LNCaP clone FGC (cell line): Measurements from ENCODE around the gene NAP1L4.
A peak's percentile ranks its signal among the peaks of the same experiment; 100 is the strongest.

Experiments
- DNase-seq: peaks from one replicate; pipeline ENCODE4 v3.0.0-alpha.2; 2011; ENCODE audit warnings: low read depth
- H3K4me3 ChIP-seq: 2 replicates; pipeline ENCODE4 v1.5.1; 2011; ENCODE audit warnings: mild to moderate bottlenecking, low read depth, low read length, control low read depth
- CTCF ChIP-seq: IDR thresholded peaks from 2 replicates; pipeline ENCODE4 v1.5.1; 2012; ENCODE audit warnings: mild to moderate bottlenecking; ENCODE audit not compliant: control insufficient read depth, insufficient read depth; ENCODE audit errors: extremely low read depth

Gene NAP1L4

GRCh38 chr11:3030289-3031070 is 38.4 kb upstream of the NAP1L4 start:
- no peak overlapping the region for H3K4me3 ChIP-seq
- TF ChIP-seq CTCF: no peak
- DNase-seq: no peak

GRCh38 chr11:3028813-3029212 is 36.7 kb upstream of the NAP1L4 start:
- no peak for DNase-seq
- TF ChIP-seq CTCF: no peak
- no peak overlapping the region for H3K4me3 ChIP-seq

GRCh38 chr11:3026803-3027202 is 34.7 kb upstream of the NAP1L4 start:
- no peak for TF ChIP-seq CTCF
- no peak overlapping the region for H3K4me3 ChIP-seq
- no peak for DNase-seq

GRCh38 chr11:3022982-3023381 is 30.9 kb upstream of the NAP1L4 start:
- no peak overlapping the region for H3K4me3 ChIP-seq
- no peak for TF ChIP-seq CTCF
- no peak for DNase-seq

- TF ChIP-seq CTCF: no peak
- DNase-seq: no peak
- no peak overlapping the region for H3K4me3 ChIP-seq
Observed at GRCh38 chr11:3022300-3022967, 30.3 kb upstream of the NAP1L4 start.

- peak; percentile 74 for TF ChIP-seq CTCF
- H3K4me3 ChIP-seq: no peak overlapping the region
- no peak for DNase-seq
Observed at GRCh38 chr11:3021125-3021524, 29.0 kb upstream of the NAP1L4 start.

- DNase-seq: no peak
- H3K4me3 ChIP-seq: no peak overlapping the region
- no peak for TF ChIP-seq CTCF
Observed at GRCh38 chr11:3020011-3020410, 27.9 kb upstream of the NAP1L4 start.
